GM21619 (cell line): ENCODE measurements around the gene CLDN6.
A peak's percentile ranks its signal among the peaks of the same experiment; 100 is the strongest.

Experiments used
- ATAC-seq: cut with Tn5 transposase; IDR thresholded peaks from one replicate; pipeline ENCODE4 v1.9.1; 2021; ENCODE audit not compliant: unreplicated experiment

The CLDN6 gene

GRCh38 chr16:3015865-3016521 is 2.0 kb downstream of the CLDN6 start:
- no peak for ATAC-seq

- ATAC-seq = no peak
Measured at GRCh38 chr16:3014971-3015370, 3.0 kb downstream of the CLDN6 start.

GRCh38 chr16:3013998-3014690 is 3.8 kb downstream of the CLDN6 start:
- ATAC-seq = no peak

GRCh38 chr16:3013491-3013951 is 4.5 kb downstream of the CLDN6 start:
- no peak for ATAC-seq

- ATAC-seq = no peak
Measured at GRCh38 chr16:3012828-3013420, 5.1 kb downstream of the CLDN6 start, which contains the start of gene CLDN9. TSS of gene CLDN9 (plus strand) at chr16:3012923. CDS start at chr16:3013363, 440 bp downstream.

GRCh38 chr16:3012246-3012645 is 5.7 kb downstream of the CLDN6 start:
- ATAC-seq = no peak

- no peak for ATAC-seq
Measured at GRCh38 chr16:3010510-3010909, 7.5 kb downstream of the CLDN6 start.

GRCh38 chr16:3009568-3010390 is 8.2 kb downstream of the CLDN6 start:
- ATAC-seq = no peak

- no peak for ATAC-seq
Measured at GRCh38 chr16:3008690-3009037, 9.3 kb downstream of the CLDN6 start.

GRCh38 chr16:3007957-3008689 is 9.9 kb downstream of the CLDN6 start:
- no peak for ATAC-seq

- no peak for ATAC-seq
Measured at GRCh38 chr16:3007059-3007956, 10.7 kb downstream of the CLDN6 start.

GRCh38 chr16:3004781-3005284 is 13.2 kb downstream of the CLDN6 start:
- ATAC-seq = no peak

- peak; percentile 15 for ATAC-seq
Measured at GRCh38 chr16:3004319-3004718, 13.7 kb downstream of the CLDN6 start.

GRCh38 chr16:3003582-3004270 is 14.3 kb downstream of the CLDN6 start:
- peak; percentile 95 for ATAC-seq

- no peak for ATAC-seq
Measured at GRCh38 chr16:3001316-3001715, 16.7 kb downstream of the CLDN6 start.

GRCh38 chr16:3000540-3000939 is 17.4 kb downstream of the CLDN6 start:
- no peak for ATAC-seq

GRCh38 chr16:2999929-3000328 is 18.1 kb downstream of the CLDN6 start:
- ATAC-seq = no peak

- ATAC-seq = no peak
Measured at GRCh38 chr16:2996298-2996697, 21.7 kb downstream of the CLDN6 start.
